ENCODE data around the gene C14orf180. TPM values are rescaled to one million over a fixed set of nuclear protein-coding genes. Genes with fewer than 3 reads are reported as not detected.

Gene C14orf180
- total RNA-seq, 1 experiment from 2014 or later: not detected

DNA sequence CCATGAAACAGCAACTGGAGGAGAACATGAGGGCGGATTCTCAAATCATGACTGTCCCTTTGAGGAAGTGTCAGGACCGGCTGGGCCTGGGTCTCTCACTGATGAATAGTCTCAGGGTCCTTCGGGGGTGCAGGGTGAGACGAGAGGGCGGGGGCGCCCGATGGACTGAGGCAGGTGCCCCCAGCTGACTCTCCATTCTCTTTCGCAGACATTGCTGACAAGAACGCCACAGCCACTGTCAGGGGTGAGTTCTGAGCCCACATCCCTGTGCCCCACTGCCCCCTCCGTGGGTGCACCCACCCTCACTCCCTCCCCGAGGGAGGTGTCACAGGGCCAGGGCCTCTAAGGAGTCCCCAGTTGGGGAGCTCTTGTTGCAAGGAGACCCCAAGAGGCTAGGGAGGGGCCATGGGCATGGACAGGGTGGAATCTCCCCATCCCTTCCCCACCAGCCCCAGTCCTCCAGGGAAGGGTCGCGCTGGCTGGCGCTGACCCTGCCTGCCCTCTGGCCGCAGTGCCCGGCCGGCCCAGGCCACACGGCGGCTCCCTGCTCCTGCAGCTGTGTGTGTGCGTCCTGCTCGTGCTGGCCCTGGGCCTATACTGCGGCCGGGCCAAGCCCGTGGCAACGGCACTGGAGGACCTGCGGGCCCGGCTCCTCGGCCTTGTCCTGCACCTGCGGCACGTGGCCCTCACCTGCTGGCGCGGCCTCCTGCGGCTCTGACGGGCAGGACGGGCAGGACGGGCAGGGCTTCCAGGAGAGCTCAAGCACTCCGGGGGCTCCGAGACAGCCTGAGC is 8.7 kb downstream of the C14orf180 start:
- H3K9me3 Mint-ChIP-seq: no peaks in the 10 kb centered on the region; a peak in 1 of 5 replicates
- H2AK5ac ChIP-seq (ENCODE audit: insufficient read length, low read length): no peak overlapping the region
- no peak overlapping the region for H2BK5ac ChIP-seq (ENCODE audit: insufficient read length, low read length)
- no peaks in the 10 kb centered on the region for H3K79me2 ChIP-seq (ENCODE audit: insufficient read depth, low read length)
- H3K18ac ChIP-seq (ENCODE audit: insufficient read length, low read depth, low read length): no peak overlapping the region
- no peak overlapping the region for H4K91ac ChIP-seq (ENCODE audit: insufficient read length, low read depth, low read length)
- no peak for DNase-seq
- no peak overlapping the region for H3K56ac ChIP-seq (ENCODE audit: insufficient read length, low read depth, low read length)
- no peaks in the 10 kb centered on the region for H3K23me2 ChIP-seq (ENCODE audit: insufficient read length, low read depth, low read length, poor library complexity, severe bottlenecking)
- TF ChIP-seq, protein P1, sequence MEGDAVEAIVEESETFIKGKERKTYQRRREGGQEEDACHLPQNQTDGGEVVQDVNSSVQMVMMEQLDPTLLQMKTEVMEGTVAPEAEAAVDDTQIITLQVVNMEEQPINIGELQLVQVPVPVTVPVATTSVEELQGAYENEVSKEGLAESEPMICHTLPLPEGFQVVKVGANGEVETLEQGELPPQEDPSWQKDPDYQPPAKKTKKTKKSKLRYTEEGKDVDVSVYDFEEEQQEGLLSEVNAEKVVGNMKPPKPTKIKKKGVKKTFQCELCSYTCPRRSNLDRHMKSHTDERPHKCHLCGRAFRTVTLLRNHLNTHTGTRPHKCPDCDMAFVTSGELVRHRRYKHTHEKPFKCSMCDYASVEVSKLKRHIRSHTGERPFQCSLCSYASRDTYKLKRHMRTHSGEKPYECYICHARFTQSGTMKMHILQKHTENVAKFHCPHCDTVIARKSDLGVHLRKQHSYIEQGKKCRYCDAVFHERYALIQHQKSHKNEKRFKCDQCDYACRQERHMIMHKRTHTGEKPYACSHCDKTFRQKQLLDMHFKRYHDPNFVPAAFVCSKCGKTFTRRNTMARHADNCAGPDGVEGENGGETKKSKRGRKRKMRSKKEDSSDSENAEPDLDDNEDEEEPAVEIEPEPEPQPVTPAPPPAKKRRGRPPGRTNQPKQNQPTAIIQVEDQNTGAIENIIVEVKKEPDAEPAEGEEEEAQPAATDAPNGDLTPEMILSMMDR (conservative IDR thresholded peaks at IDR 0.05): no peak
- H3K27ac ChIP-seq (ENCODE audit: insufficient read length, low read depth, low read length): no peak overlapping the region
- H3K27me3 Mint-ChIP-seq (ENCODE audit: low read depth): peaks cover 4% of the 10 kb centered on the region
- H3K4me3 Mint-ChIP-seq: no peak overlapping the region
- H3T11ph ChIP-seq (ENCODE audit: low read length): no peak overlapping the region
- H2AFZ ChIP-seq (ENCODE audit: low read length): no peak overlapping the region
- WGBS (ENCODE audit: extremely low coverage, insufficient read length, low lambda C conversion rate): no CpG with 5 or more reads among the region's 38 CpGs
- H2BK120ac ChIP-seq (ENCODE audit: low read depth, low read length, poor library complexity, severe bottlenecking): no peak overlapping the region
- H2BK12ac ChIP-seq (ENCODE audit: insufficient read length, low read depth, low read length): no peak overlapping the region
- no peaks in the 10 kb centered on the region for H4K20me1 ChIP-seq (ENCODE audit: control insufficient read depth, insufficient read depth, insufficient read length)
- H2BK20ac ChIP-seq (ENCODE audit: low read depth, low read length, poor library complexity, severe bottlenecking): no peak overlapping the region
- no peak overlapping the region for H2BK15ac ChIP-seq (ENCODE audit: low read depth, low read length)
- H3K14ac ChIP-seq (ENCODE audit: insufficient read depth, low read length): no peak overlapping the region
- H4K5ac ChIP-seq (ENCODE audit: insufficient read length, low read depth, low read length): no peak overlapping the region
- no peaks in the 10 kb centered on the region for H3K4me1 ChIP-seq (ENCODE audit: insufficient read depth, low read length)
- H3K27ac Mint-ChIP-seq: no peak overlapping the region
- H3K23ac ChIP-seq (ENCODE audit: insufficient read length, low read depth, low read length): no peak overlapping the region
- H3K9me3 ChIP-seq (ENCODE audit: control insufficient read depth, low read depth, low read length): no peaks in the 10 kb centered on the region
- H3K27me3 ChIP-seq (ENCODE audit: insufficient read depth, low read length): no peaks in the 10 kb centered on the region
- H4K8ac ChIP-seq (replicated peaks; ENCODE audit: insufficient read length, low read depth, low read length): no peak overlapping the region
- no peaks in the 10 kb centered on the region for H3K79me1 ChIP-seq (ENCODE audit: insufficient read depth, low read depth, low read length, poor library complexity, severe bottlenecking)
- peaks cover 0 to 9% of the 10 kb centered on the region in 2 experiments; a peak in 3 of 4 replicates for H3K4me1 Mint-ChIP-seq
- no peak overlapping the region for H3K9ac ChIP-seq (ENCODE audit: extremely low read depth, insufficient read length, low read length)
- no peaks in the 10 kb centered on the region for H3K36me3 Mint-ChIP-seq (ENCODE audit: insufficient read depth in 1 of 3, low read depth in 3 of 3)
- no peak overlapping the region for H3K4ac ChIP-seq (ENCODE audit: low read depth, low read length)
- H3K4me2 ChIP-seq (ENCODE audit: insufficient read depth, insufficient read length, low read length): no peak overlapping the region

All from H9 (cell line).